Measurements from ENCODE around the gene GDF10.

GRCh38 chr10:47269294-47269693, 30.7 kb upstream of the GDF10 start:
- TF ChIP-seq ELF1 (IDR thresholded peaks at IDR 0.05) (no peak), CTCF (IDR thresholded peaks at IDR 0.05) (no peak), FOSL2 (IDR thresholded peaks at IDR 0.05; ENCODE audit: borderline replicate concordance, low read depth) (no peak), POLR2AphosphoS5 (IDR thresholded peaks at IDR 0.05; ENCODE audit: low read depth, low read length) (no peak), GABPA (IDR thresholded peaks at IDR 0.05; ENCODE audit: low read depth) (no peak), YY1 (IDR thresholded peaks at IDR 0.05; ENCODE audit: low read depth) (no peak), RAD21 (IDR thresholded peaks at IDR 0.05; ENCODE audit: low read length) (peak; percentile 38), MAX (IDR thresholded peaks at IDR 0.05; ENCODE audit: low read depth) (no peak), RXRA (IDR thresholded peaks at IDR 0.05; ENCODE audit: borderline replicate concordance, low read depth) (no peak), REST (IDR thresholded peaks at IDR 0.05; ENCODE audit: low read depth, low read length) (no peak), RCOR1 (IDR thresholded peaks at IDR 0.05; ENCODE audit: low read length) (no peak), EP300 (IDR thresholded peaks at IDR 0.05; ENCODE audit: borderline replicate concordance in 1 of 2, low read depth in 1 of 2, low read length in 1 of 2) (no peak), GATA2 (CRISPR knock-in tag; IDR thresholded peaks at IDR 0.05) (no peak)
